Ishikawa (cell line): ENCODE measurements around the gene COG8.

Experiments used
- CEBPB ChIP-seq: IDR thresholded peaks from 2 replicates; pipeline ENCODE4 v1.6.1; 2012
- CREB1 ChIP-seq: IDR thresholded peaks from 2 replicates; pipeline ENCODE4 v1.6.1; 2012; ENCODE audit warnings: low read depth
- EGR1 ChIP-seq: IDR thresholded peaks from 2 replicates; pipeline ENCODE4 v1.6.1; 2012
- EP300 ChIP-seq: IDR thresholded peaks from 2 replicates; pipeline ENCODE4 v1.6.1; 2012; ENCODE audit warnings: borderline replicate concordance
- FOXM1 ChIP-seq: IDR thresholded peaks from 2 replicates; pipeline ENCODE4 v1.6.1; 2012; ENCODE audit warnings: low read depth, borderline replicate concordance
- NFIC ChIP-seq: IDR thresholded peaks from 2 replicates; pipeline ENCODE4 v1.6.1; 2012
- RAD21 ChIP-seq: IDR thresholded peaks from 2 replicates; pipeline ENCODE4 v1.6.1; 2012; ENCODE audit warnings: low read depth
- TAF1 ChIP-seq: IDR thresholded peaks from 2 replicates; pipeline ENCODE4 v1.6.1; 2012; ENCODE audit warnings: low read depth, mild to moderate bottlenecking
- TCF12 ChIP-seq: IDR thresholded peaks from 2 replicates; pipeline ENCODE4 v1.6.1; 2012; ENCODE audit warnings: low read depth
- TEAD4 ChIP-seq: IDR thresholded peaks from 2 replicates; pipeline ENCODE4 v1.6.1; 2012
- YY1 ChIP-seq: IDR thresholded peaks from 2 replicates; pipeline ENCODE4 v1.6.1; 2012; ENCODE audit warnings: low read depth
- ZBTB7A ChIP-seq: IDR thresholded peaks from 2 replicates; pipeline ENCODE4 v1.6.1; 2012; ENCODE audit warnings: low read depth
- TF ChIP-seq, protein P1 (sequence below): IDR thresholded peaks from 2 replicates; pipeline ENCODE4 v1.6.1; 2012
- TF ChIP-seq, protein P2 (sequence below): IDR thresholded peaks from 2 replicates; pipeline ENCODE4 v1.6.1; 2012; ENCODE audit warnings: low read depth, mild to moderate bottlenecking
- TF ChIP-seq, protein P3 (sequence below): IDR thresholded peaks from 2 replicates; pipeline ENCODE4 v1.6.1; 2012

COG8 gene

DNA sequence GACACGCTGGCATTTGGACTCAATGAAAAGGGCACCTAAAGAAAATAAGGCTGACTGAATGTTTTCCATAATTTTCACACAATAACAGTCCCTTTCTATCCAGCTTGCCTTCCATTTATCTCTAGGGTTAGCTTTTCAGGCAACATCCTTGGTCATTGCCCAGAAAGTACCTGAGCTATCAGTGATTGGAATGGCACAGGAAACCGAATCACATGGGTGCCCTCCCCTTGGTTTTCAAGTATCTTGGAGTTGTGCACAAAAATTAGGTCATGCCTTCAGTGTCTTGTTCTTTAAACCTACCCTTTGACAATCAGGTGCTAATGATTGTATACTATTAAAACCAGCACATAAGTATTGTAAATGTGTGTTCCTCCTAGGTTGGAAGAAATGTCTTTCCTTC, 31.5 kb downstream of the COG8 start:
- TF ChIP-seq, protein P1, sequence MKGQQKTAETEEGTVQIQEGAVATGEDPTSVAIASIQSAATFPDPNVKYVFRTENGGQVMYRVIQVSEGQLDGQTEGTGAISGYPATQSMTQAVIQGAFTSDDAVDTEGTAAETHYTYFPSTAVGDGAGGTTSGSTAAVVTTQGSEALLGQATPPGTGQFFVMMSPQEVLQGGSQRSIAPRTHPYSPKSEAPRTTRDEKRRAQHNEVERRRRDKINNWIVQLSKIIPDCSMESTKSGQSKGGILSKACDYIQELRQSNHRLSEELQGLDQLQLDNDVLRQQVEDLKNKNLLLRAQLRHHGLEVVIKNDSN: no peak
- TF ChIP-seq FOXM1 (no peak), EGR1 (no peak), TCF12 (no peak), NFIC (no peak)

DNA sequence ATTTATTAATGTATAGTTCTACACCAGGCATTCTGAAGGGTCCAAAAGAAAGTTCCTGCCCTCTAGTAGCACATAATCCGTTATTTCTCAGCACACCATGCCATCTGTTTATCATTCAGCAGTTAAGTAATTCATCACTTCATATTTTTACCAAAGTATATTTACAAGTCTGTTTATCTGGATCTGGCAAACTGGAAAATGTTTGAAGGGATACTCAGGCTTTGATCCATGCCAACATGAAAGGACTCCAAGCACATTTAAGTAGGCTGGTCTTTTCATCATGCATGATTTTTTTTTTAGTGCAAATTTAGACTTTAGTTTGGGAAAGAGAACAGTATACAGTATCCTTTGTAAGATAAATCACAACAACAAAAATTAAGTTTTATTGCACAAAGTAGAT, 32.3 kb downstream of the COG8 start:
- TF ChIP-seq EP300 (no peak), ZBTB7A (no peak), CEBPB (no peak), TEAD4 (no peak), EGR1 (no peak), CREB1 (no peak), TCF12 (no peak), RAD21 (no peak), NFIC (no peak), TAF1 (no peak)
- TF ChIP-seq, protein P2, sequence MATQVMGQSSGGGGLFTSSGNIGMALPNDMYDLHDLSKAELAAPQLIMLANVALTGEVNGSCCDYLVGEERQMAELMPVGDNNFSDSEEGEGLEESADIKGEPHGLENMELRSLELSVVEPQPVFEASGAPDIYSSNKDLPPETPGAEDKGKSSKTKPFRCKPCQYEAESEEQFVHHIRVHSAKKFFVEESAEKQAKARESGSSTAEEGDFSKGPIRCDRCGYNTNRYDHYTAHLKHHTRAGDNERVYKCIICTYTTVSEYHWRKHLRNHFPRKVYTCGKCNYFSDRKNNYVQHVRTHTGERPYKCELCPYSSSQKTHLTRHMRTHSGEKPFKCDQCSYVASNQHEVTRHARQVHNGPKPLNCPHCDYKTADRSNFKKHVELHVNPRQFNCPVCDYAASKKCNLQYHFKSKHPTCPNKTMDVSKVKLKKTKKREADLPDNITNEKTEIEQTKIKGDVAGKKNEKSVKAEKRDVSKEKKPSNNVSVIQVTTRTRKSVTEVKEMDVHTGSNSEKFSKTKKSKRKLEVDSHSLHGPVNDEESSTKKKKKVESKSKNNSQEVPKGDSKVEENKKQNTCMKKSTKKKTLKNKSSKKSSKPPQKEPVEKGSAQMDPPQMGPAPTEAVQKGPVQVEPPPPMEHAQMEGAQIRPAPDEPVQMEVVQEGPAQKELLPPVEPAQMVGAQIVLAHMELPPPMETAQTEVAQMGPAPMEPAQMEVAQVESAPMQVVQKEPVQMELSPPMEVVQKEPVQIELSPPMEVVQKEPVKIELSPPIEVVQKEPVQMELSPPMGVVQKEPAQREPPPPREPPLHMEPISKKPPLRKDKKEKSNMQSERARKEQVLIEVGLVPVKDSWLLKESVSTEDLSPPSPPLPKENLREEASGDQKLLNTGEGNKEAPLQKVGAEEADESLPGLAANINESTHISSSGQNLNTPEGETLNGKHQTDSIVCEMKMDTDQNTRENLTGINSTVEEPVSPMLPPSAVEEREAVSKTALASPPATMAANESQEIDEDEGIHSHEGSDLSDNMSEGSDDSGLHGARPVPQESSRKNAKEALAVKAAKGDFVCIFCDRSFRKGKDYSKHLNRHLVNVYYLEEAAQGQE: no peak
- TF ChIP-seq, protein P1: no peak

DNA sequence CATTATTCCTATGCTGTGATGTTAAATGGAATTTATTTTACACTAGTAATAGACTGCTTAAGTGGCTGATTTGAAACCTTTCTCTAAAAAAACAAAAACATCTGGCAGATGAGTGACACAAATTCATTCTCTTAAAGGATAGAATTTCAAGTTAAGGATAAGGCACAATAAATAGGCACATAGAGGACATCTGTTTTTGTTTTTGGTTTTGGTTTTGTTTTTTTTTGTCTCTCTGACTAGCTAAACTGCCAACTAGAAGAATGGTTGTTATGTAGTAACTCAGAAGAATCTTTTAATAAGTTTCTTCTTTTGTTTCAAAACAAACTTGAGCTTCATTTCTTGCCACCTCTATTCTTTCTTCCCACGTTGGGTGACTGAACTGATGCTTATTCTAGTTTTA, 33.3 kb downstream of the COG8 start:
- TF ChIP-seq YY1 (no peak), EP300 (no peak), TAF1 (no peak), TEAD4 (no peak), NFIC (no peak), ZBTB7A (no peak), RAD21 (no peak), EGR1 (no peak), CEBPB (no peak), CREB1 (no peak), FOXM1 (no peak), TCF12 (no peak)
- TF ChIP-seq, protein P2: no peak
- TF ChIP-seq, protein P1: no peak
- TF ChIP-seq, protein P3, sequence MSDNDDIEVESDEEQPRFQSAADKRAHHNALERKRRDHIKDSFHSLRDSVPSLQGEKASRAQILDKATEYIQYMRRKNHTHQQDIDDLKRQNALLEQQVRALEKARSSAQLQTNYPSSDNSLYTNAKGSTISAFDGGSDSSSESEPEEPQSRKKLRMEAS: no peak

DNA sequence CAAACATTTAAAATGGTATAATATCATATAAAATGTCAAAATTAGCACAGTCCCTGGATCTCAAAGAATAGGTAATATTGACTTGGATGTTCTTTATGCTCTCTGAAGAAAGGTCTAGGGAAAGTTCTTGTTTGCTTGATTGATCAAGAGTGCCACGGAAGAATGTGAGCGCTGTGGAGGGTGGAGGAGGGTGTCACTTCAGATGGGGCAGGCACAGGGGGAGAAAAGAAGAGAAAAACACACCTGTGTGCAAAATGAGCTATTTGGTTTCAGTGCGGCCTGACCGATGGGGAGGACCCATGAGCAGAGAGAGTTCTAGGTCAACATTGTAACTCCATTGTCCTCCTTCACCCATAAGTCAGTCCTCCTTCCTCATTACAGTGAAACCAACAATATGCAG, 37.1 kb downstream of the COG8 start:
- TF ChIP-seq, protein P2: no peak
- TF ChIP-seq FOXM1: no peak
- no peak for TF ChIP-seq CEBPB
- TF ChIP-seq, protein P1: no peak
- TF ChIP-seq RAD21: no peak
- no peak for TF ChIP-seq EGR1

DNA sequence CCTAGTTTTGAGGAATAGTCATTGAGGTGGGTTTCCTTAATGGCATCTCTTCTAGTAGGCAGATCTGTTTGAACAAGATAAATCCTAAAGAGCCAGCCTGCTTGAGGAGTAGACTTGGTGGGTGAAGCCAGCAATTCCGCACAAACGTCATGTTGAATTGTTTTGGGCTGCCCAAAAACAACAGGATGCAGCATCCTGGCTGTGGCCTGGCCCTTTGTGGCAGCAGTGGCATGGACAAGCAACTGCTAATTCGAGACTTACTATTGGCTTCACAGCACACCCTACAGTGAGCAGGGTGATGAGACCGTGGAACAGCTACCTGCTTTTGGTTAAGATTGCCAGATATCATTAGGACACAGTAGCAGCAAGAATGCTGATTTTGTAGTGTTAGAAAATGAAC, 37.5 kb downstream of the COG8 start:
- TF ChIP-seq EP300: no peak
